HG03064 (cell line): ENCODE data around the gene MYO1F.
"Not testable (repeated sequence)": the region's sequence is repeated elsewhere in the genome, so short reads cannot be mapped to it uniquely, and the experiment has no call there.

Source experiments
- ATAC-seq: cut with Tn5 transposase; IDR thresholded peaks from one replicate; pipeline ENCODE4 v1.9.1; 2021; ENCODE audit warnings: low read depth; ENCODE audit not compliant: unreplicated experiment

MYO1F gene

DNA sequence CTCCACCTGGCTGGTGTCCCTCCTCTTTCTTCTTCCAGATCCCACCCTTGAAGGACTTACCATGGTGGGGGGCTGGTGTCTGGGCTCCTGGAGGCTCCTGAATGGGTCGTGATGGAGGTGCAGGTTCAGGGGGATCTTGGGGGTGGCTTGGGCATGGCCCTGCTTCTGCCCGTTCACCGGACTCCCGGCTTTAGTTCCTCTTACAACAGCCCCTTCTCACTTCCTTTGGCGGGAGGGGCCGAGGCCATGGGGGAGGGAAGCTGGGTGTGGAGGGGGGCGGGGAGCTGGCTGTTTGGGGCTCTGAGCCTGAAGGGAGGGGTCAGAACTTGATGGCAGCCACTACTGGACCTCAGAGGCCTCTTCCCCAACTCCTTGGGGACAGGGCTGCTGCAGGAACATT is at the start of gene MYO1F:
MYO1F (minus strand) TSS at position 196 of the 400 bp plus-strand sequence; CDS start at position 63, 133 bp downstream.
- no peak for ATAC-seq

GRCh38 chr19:8626842-8627241 is 49.6 kb upstream of the MYO1F start:
- no peak for ATAC-seq

DNA sequence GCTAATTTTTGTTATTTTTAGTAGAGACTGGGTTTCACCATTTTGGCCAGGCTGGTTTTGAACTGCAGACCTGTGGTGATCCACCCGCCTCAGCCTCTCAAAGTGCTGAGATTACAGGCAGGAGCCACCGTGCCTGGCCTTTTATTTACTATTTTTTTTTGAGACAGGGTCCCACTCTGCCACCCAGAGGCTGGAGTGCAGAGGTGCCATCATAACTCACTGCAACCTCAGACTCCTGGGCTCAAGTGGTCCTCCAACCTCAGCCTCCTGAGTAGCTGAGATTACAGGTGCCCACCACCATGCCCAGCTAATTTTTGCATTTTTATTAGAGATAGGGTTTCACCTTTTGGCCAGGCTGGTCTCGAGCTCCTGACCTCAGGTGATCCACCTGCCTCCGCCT is 45.6 kb upstream of the MYO1F start:
- not testable (repeated sequence) for ATAC-seq

- no peak for ATAC-seq
These were observed 41.5 kb upstream of the MYO1F start for GRCh38 chr19:8618751-8619150.

GRCh38 chr19:8617984-8618383 is 40.7 kb upstream of the MYO1F start:
- ATAC-seq: no peak

- ATAC-seq: not testable (repeated sequence)
These were observed 40.1 kb upstream of the MYO1F start for GRCh38 chr19:8617325-8617724.

- no peak for ATAC-seq
These were observed 39.6 kb upstream of the MYO1F start for GRCh38 chr19:8616861-8617260.

DNA sequence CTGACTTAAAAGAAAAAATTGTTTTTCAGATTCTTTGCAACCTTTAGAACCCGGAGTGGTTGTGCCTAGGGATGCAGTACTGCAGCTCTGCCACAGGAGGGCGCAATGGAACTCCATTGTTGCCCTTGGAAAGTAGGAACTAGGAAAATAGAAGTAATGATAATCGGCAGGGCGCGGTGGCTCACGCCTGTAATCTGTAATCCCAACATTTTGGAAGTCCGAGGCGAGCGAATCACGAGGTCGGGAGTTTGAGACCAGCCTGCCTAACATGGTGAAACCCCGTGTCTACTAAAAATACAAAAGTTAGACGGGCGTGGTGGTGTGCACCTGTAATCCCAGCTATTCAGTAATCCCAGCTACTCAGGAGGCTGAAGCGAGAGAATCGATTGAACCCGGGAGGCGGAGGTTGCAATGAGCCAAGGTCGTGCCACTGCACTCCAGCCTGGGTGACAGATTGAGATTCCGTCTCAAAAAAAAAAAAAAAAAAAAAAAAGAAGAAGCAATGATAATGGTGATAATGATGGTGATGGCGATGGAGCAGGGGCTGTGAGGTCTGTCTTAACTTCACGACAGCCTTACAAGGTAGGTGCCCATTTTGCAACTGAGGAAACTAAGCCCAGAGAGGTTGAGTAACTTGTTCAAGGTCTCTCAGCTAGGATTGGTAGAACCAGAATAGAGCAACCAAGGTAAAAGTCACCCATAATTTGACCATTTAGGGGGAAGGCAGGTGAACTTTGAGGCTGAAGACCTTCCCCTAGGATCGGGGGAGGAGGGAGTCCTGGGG is 38.8 kb upstream of the MYO1F start:
- ATAC-seq: no peak

- ATAC-seq: no peak
These were observed 37.8 kb upstream of the MYO1F start for GRCh38 chr19:8615024-8615423.

GRCh38 chr19:8614455-8614854 is 37.2 kb upstream of the MYO1F start:
- no peak for ATAC-seq

DNA sequence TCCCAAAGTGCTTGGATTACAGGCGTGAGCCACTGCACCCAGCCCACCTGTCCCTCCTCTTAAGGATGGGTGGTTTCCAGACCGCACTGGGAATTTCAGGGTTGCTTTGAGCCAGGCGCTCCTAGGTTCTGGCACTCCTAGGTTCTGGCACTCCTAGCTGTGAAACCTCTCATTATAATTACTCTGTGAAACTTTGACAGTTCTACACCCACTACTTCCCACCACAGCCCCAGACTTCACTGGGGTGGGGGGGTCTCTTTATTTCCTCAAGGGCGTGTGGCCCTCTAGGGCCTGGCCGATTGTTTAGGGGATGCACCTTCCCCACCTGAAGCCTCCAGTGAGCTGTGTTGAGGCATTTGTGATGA is 35.5 kb upstream of the MYO1F start:
- no peak for ATAC-seq

DNA sequence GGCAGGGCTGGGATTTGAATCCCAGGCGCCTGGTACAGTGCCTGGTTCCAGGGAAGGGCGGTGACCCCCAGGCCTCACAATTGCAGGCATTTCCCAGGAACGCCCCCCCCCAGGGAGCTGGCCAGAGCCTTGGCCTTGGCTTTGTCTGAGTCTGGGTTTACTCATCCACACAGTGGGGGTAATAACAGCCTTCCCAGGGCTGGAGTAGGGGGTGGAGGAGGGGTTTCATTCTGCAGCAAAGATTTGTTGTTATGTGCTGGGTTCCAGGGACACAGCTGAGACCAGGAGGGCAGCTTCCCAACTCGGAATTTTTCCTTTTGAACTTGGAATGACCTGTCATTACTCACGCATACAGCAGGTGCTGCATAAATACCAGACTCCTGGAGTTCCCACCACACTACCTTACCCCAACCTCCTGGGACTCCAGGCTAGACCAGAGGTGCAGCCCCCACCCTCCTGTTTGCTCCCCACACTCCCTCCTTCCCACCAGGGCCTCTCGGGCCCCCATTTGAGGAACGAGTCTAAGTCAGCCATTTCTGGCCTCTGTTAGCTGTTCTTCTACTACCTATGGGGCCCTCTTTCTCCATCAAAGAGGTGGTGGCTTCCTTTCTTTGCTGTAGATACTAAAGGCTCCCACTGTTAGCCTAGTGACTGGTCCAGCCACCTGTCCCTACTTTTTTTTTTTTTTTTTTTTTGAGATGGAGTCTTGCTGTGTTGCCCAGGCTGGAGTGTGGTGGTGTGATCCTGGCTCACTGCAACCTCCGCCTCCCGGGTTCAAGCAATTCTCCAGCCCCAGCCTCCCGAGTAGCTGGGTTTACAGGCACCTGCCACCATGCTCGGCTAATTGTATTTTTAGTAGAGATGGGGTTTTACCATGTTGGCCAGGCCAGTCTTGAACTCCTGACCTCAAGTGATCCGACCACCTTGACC is 34.9 kb upstream of the MYO1F start:
- no peak for ATAC-seq

DNA sequence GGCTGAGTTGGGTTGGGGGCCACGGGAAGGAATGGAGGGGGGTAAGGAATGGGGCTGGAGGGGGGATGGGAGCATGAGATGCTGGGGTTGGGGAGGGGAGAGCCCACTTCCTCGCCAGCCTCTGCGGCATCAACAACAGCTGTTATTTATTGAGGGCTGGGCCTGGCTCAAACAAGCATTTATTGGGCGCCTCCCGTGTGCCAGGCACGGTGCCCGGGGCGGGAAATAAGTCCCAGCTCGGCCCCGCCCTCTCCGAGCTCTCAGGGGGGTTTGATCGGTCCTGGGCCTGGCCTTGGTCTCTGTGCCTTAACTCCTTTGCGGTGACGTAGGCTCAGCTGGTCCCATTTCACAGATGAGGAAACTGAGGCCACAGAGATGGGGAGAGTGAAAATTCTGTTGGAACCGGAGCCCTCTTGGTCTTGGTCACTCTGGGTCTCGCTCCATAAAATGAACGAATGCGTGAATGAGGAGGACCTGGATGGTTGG is 34.2 kb upstream of the MYO1F start:
- no peak for ATAC-seq

- no peak for ATAC-seq
These were observed 33.7 kb upstream of the MYO1F start for GRCh38 chr19:8610936-8611300.

DNA sequence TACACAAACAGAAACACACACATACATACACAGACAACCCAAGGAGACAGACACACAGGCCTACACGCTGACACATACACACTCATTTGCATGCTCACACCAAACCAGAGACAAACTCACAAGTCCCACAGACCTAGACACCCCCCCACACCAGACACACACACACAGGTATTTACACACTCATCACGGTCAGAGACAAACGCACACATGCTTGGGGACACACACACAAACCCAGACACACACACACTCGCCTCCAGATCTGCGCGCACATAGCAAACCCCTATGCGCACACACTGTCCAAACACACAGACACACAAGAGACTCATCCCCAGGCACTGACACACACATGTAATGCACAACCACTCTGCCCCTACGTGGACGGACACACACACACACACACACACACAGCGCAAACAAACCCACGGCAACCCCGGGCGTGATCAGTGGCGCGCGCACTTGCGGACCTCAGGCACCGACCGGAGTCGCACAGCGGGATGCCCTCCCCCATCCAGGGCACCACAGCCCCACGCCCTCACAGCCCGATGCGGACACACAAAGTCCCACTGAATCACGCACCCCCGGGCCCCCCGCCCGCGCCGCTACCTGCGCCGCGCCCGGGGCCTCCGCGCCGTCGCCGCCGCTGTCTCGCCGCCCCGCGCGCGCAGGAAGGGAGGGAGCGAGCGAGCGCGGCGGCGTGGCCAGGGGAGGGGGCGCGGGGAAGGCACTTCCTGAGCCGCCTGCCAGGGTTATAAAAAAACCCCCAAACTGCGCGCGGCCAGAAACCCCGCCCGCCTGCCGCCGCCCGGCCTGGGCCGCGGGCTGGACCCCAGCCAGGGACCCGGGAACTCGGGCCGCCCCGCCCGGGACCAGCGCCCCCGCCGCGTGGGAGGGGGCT is 33.0 kb upstream of the MYO1F start, which contains the start of gene ADAMTS10:
ADAMTS10 (minus strand) TSS at position 675 of the 895 bp plus-strand sequence. CDS start 5,005 bp downstream, outside the sequence.
- no peak for ATAC-seq

DNA sequence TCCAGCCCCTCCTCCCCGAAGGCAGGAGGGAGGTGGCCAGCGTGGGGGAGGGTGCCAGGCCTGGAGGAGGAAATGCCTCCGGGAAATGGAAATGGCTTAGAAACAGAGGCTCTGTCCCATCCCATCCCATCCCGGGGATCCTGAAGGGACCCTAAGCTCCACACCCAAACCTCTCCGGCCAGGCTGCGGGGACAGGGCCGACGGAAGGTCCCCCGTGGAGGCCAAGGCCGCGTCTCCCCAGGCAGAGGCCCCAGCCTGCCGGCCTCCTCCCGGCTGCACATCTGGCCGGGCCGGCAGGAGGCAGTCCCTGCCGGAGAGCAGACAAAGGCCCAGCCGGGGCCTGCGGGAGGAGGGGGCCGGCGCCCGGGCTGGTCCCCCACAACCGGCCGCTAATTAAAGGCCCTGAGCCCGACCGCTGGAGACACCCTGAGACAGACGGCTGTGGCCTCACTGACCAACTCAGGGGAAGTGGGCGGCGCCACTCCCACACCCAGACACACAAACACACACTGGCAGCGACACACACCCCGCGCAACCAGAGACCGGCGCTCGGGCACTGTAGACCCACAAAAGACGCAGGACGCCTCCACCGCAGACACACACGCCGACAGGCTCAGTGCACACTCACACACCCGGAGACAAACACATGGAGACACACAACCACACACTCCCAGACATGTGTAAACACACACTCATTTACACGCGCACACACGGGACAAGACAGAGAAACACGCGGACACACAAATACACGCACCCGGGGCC is 32.2 kb upstream of the MYO1F start:
- no peak for ATAC-seq

DNA sequence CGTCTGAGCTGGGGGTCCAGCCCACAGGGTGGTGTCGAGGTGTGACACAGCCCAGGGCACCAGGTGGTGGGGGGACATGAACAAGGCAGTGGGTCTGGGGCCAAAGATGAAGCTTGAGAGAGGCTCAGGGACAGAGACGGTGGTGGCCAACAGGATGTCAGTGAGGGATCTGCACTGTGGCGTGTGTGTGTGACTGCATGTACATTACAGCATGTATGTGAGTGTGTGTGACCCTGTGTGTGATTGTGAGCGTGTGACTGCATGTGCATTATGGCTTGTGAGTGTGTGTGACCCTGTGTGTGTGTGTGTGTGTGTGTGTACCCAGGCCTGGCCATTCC is 31.7 kb upstream of the MYO1F start:
- ATAC-seq: no peak

DNA sequence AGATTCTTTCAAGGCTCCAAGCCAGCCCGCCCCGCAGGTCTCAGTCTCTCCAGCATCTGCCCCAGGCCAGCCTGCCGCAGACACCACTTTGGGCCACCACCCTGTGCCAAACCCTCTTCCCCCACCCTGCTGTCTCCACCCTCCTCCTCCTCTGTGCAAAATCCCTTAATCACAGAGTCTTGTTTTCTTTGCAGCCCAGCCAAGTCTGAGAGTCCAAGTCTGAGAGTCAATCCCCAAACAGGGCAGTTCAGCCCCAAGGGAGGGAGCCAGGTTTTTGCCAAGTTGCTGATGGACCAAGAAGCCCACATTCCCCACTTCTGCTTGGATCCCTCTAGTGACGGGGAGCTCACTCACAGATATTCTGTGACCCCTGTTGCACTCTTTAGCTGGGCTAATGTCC is 30.1 kb upstream of the MYO1F start:
- ATAC-seq: no peak

- no peak for ATAC-seq
These were observed 28.3 kb upstream of the MYO1F start for GRCh38 chr19:8605514-8605913.

- no peak for ATAC-seq
These were observed 24.6 kb upstream of the MYO1F start for GRCh38 chr19:8601796-8602195.
